ENCODE data around the gene GDPD4. TPM values are rescaled to one million over a fixed set of nuclear protein-coding genes. Genes with fewer than 3 reads are reported as not detected.

GDPD4 gene
- polyA plus RNA-seq, 2 of the 4 experiments (the other 2 are of a cell fraction): not detected

DNA sequence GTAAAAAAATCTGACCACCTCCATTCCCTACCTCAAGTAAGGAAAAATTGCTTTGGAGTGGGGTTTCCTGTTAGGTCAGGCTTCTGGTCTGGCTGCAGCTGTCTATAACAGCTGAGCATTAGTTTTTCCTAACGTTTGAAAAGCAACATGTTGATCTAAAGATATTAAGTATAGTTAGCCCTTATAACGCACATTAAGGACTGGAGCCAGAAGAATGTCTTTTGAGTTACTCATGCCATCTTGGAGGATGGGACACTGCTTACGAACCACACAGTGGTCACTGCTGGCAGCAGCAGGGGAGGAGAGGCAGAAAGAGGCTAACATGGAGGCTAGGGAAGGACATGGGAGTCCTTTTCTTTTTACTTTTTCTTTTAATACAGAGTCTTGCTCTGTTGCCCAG lies 44.1 kb upstream of the GDPD4 start (continued):
- TF ChIP-seq, protein P1, sequence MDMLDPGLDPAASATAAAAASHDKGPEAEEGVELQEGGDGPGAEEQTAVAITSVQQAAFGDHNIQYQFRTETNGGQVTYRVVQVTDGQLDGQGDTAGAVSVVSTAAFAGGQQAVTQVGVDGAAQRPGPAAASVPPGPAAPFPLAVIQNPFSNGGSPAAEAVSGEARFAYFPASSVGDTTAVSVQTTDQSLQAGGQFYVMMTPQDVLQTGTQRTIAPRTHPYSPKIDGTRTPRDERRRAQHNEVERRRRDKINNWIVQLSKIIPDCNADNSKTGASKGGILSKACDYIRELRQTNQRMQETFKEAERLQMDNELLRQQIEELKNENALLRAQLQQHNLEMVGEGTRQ (IDR thresholded peaks at IDR 0.05): no peak
- no peak for TF ChIP-seq EHMT2 (IDR thresholded peaks at IDR 0.05; ENCODE audit: low read depth)
- no peak for TF ChIP-seq KDM5A (IDR thresholded peaks at IDR 0.05)

DNA sequence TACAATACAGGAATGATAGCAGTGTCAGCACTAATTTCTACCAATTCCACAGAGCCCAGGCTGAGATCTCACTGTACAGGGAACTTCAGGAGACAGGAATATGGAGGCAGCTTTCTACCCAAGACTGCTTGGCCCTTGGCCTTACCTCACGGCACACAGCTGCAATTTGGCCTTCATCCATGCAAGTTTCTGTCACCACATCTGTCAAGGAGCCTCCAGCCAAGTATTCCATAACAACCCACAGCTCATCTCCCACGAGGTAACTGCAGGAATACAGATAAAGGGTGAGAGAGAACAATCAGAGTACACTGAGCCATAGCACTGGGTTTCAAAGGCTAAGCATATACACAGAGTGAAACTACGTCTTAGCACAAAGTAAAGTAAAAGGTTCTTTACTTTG lies 39.0 kb upstream of the GDPD4 start:
- no peak for TF ChIP-seq BHLHE40 (IDR thresholded peaks at IDR 0.05; ENCODE audit: low read depth, low read length)
- TF ChIP-seq FOSB (CRISPR knock-in tag; IDR thresholded peaks at IDR 0.05): no peak
- 63% methylated on average over 3 of the region's 3 CpGs for WGBS (ENCODE audit: missing lambda C conversion rate)
- FAIRE-seq (no peak), ATAC-seq (no peak), DNase-seq (ENCODE audit: low read depth in 1 of 2, low spot score in 1 of 2) (no peak)
- ChIA-PET POLR2A (no interaction called here), CTCF (no interaction called here)
- H3K4me1 ChIP-seq: no peaks in the 10 kb centered on the region
- no peak overlapping the region for H3K4me3 ChIP-seq
- H3K4me2 ChIP-seq: no peak overlapping the region
- H3K27ac ChIP-seq: no peak overlapping the region
- no peaks in the 10 kb centered on the region for H3K9me3 ChIP-seq

DNA sequence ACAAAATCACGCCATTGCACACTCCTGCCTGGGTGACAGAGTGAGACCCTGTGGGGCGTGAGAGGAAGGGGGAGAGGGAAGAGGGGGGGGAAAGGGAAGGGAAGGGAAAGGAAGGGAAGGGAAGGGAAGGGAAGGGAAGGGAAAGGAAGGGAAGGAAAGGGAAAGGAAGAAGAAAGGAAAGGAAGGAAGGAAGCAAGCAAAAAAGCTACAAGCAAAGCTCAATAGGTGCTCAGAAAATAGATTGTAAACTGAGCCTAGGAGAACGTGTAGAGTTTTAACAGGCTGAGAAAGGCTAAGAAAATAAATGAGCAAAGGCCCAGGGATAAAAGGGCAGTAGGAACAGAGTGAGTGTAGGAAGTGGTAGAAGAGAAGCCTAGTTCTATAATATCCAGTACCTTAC lies 30.8 kb upstream of the GDPD4 start:
- WGBS (ENCODE audit: missing lambda C conversion rate): 88% methylated on average over 3 of the region's 3 CpGs
- DNase-seq (ENCODE audit: low read depth in 1 of 2, low spot score in 1 of 2) (no peak), ATAC-seq (no peak), FAIRE-seq (no peak)
- TF ChIP-seq HEYL (CRISPR knock-in tag; IDR thresholded peaks at IDR 0.05) (no peak), ESRRA (IDR thresholded peaks at IDR 0.05; ENCODE audit: borderline replicate concordance, low read length) (no peak), FOSL2 (IDR thresholded peaks at IDR 0.05) (no peak), FOSL2 (CRISPR knock-in tag; IDR thresholded peaks at IDR 0.05) (no peak), RCOR1 (IDR thresholded peaks at IDR 0.05; ENCODE audit: low read depth, low read length) (no peak), BCL3 (IDR thresholded peaks at IDR 0.05) (no peak), ZNF302 (CRISPR knock-in tag; IDR thresholded peaks at IDR 0.05) (no peak)
- ChIA-PET CTCF (interaction anchor here (1.7 kb wide), 1 partner anchor 216 kb away, joined by 4 read pairs; no protein-coding TSS in a partner anchor), POLR2A (no interaction called here)
- Histone ChIP-seq H3K4me2 (no peak overlapping the region), H3K4me1 (no peaks in the 10 kb centered on the region), H3K27ac (no peak overlapping the region), H3K9me3 (no peaks in the 10 kb centered on the region), H3K4me3 (no peak overlapping the region)

DNA sequence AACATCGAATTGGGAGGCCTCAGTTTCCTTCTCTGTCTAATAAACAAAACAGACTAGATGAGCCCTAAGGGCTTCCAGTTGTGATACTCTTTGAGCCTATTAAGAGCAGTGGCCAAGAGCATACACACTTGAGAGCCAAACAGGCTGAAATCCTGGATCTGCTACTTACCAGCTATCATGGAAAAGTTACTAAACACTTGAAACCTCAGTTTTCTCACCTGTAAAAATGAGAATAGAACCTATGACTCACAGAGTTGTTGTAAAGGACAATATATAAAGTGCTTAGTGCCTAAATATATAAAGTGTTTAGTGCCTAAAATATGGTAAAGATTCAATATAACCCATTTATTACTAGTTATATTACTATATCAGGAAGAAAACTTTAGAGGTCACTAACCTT lies 23.7 kb upstream of the GDPD4 start:
- FAIRE-seq: no peak
- Histone ChIP-seq H3K4me1 (no peaks in the 10 kb centered on the region), H3K27ac (no peak overlapping the region), H3K9me3 (no peaks in the 10 kb centered on the region), H3K4me3 (no peak overlapping the region), H3K4me2 (no peak overlapping the region)
- no peak for TF ChIP-seq MAZ (IDR thresholded peaks at IDR 0.05; ENCODE audit: borderline replicate concordance, low read depth, low read length)
- no peak for TF ChIP-seq REST (IDR thresholded peaks at IDR 0.05)
- no peak for TF ChIP-seq RNF2 (IDR thresholded peaks at IDR 0.05; ENCODE audit: borderline replicate concordance, low read depth)
- no peak for TF ChIP-seq BHLHE40 (IDR thresholded peaks at IDR 0.05; ENCODE audit: low read depth, low read length)
- TF ChIP-seq KDM5A (IDR thresholded peaks at IDR 0.05): no peak
- TF ChIP-seq SMC3 (IDR thresholded peaks at IDR 0.05): no peak
- TF ChIP-seq EHMT2 (IDR thresholded peaks at IDR 0.05; ENCODE audit: low read depth): no peak
- no peak for TF ChIP-seq NFE2L2 (conservative IDR thresholded peaks at IDR 0.05; ENCODE audit: low read length)
- TF ChIP-seq ZNF302 (CRISPR knock-in tag; IDR thresholded peaks at IDR 0.05): no peak
- 14% methylated on average over 1 of the region's 1 CpG for WGBS (ENCODE audit: missing lambda C conversion rate)
- CTCF ChIA-PET: no interaction called here
- no peak for DNase-seq (ENCODE audit: low read depth in 1 of 2, low spot score in 1 of 2)
- POLR2A ChIA-PET: no interaction called here
- ATAC-seq: no peak
